ENCODE data around the gene PLXNC1.

DNA sequence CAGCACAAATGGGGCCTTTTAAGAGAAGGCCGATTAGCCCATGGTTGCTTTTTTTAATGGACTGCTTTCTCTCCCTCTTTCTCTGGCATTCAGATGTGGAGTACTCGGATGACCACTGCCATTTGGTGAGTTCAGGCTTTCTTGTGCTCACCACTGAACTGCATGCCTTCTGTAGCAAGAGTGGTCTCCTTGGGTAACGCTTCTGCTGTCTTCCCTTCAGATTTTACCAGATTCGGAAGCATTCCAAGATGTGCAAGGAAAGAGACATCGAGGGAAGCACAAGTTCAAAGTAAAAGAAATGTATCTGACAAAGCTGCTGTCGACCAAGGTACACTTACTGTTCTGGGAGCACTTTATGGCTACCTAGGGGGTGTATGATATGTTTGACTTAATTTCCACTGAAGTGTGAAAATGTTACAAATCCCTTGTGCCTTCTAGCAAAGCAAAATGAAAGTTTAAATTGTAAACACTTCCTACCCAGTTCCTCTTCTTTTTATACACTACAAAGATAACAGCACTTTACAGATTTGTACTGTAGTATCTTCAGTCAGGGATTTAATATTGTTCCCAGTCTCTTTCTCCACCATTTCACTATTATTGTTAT, 148.8 kb downstream of the PLXNC1 start:
- TF ChIP-seq, protein P1, sequence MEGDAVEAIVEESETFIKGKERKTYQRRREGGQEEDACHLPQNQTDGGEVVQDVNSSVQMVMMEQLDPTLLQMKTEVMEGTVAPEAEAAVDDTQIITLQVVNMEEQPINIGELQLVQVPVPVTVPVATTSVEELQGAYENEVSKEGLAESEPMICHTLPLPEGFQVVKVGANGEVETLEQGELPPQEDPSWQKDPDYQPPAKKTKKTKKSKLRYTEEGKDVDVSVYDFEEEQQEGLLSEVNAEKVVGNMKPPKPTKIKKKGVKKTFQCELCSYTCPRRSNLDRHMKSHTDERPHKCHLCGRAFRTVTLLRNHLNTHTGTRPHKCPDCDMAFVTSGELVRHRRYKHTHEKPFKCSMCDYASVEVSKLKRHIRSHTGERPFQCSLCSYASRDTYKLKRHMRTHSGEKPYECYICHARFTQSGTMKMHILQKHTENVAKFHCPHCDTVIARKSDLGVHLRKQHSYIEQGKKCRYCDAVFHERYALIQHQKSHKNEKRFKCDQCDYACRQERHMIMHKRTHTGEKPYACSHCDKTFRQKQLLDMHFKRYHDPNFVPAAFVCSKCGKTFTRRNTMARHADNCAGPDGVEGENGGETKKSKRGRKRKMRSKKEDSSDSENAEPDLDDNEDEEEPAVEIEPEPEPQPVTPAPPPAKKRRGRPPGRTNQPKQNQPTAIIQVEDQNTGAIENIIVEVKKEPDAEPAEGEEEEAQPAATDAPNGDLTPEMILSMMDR (conservative IDR thresholded peaks at IDR 0.05), result no peak
- no peak for TF ChIP-seq ZFX (IDR thresholded peaks at IDR 0.05)
